IPS DF 6.9 (cell line): ENCODE measurements around the gene CTRL.

Source experiments
- DNase-seq: peaks from one replicate; pipeline ENCODE4 v3.0.0-alpha.2; 2013; ENCODE audit warnings: low read depth, low spot score
- H3K27ac ChIP-seq: one replicate; pipeline ENCODE4 v1.5.1; 2013; ENCODE audit warnings: low read length, control low read depth
- H3K27me3 ChIP-seq: 2 replicates; pipeline ENCODE4 v1.6.1; 2013; ENCODE audit warnings: mild to moderate bottlenecking, low read length; ENCODE audit not compliant: control insufficient read depth, insufficient read depth
- H3K36me3 ChIP-seq: 2 replicates; pipeline ENCODE4 v1.6.1; 2013; ENCODE audit warnings: low read length; ENCODE audit not compliant: control insufficient read depth, insufficient read depth
- H3K4me1 ChIP-seq: 2 replicates; pipeline ENCODE4 v1.6.1; 2013; ENCODE audit warnings: low read length; ENCODE audit not compliant: control insufficient read depth, insufficient read depth
- H3K4me3 ChIP-seq: 2 replicates; pipeline ENCODE4 v1.5.1; 2013; ENCODE audit warnings: mild to moderate bottlenecking, low read length
- H3K9me3 ChIP-seq: 2 replicates; pipeline ENCODE4 v1.6.1; 2013; ENCODE audit warnings: low read length, inconsistent platforms; ENCODE audit not compliant: control insufficient read depth, insufficient read depth
- WGBS: extraction: QIAGEN DNeasy Blood & Tissue Kit; methylation state at CpG from one replicate; pipeline ENCODE4 v1.1.7; 2013; ENCODE audit warnings: mixed read lengths, missing lambda C conversion rate; ENCODE audit not compliant: insufficient read length, insufficient coverage; 5-methylcytosine and 5-hydroxymethylcytosine counted together

CTRL gene

DNA sequence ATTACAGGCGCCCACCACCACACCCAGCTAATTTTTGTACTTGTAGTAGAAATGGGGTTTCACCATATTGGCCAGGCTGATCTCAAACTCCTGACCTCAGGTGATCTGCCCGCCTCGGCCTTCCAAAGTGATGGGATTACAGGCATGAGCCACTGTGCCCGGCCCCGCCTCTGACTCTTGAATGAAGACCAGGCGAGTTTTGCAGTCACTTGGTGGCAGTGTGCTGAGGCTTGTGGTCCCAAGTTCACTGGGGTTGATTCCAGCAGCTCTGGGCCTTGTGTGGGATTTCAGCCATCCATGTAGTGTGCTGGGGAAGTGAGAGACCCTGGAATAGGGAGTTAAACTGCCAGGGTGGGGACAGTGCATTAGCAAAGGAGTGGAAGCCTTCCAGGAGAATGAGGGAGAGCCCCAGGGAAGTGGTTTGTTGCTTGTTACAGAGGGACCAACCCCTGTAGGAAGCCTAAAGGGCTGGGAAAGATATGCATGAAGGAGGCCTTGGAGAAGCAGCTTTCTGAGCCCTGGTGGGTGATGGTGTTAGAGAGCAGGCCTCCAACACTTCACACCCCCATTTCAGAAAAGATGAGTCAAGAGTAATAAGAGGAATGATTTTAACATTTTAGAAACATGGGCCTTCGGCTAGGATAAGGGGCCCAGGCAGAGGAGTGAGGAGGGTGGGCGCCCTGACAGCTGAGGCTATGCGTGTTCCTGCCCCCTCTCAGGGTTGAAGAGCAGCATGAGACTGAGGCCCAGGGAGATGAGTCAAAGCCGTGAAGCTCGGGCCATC, 24.1 kb downstream of the CTRL start:
- 0 out of 2 replicates have a peak, but pooled peaks cover 4% of the 10 kb centered on the region for H3K36me3 ChIP-seq
- H3K4me1 ChIP-seq: no peaks in the 10 kb centered on the region
- WGBS: no CpG with 5 or more reads among the region's 11 CpGs
- H3K27ac ChIP-seq: no peak overlapping the region
- H3K27me3 ChIP-seq: no peaks in the 10 kb centered on the region
- no peak overlapping the region for H3K4me3 ChIP-seq
- DNase-seq: no peak
- no peaks in the 10 kb centered on the region for H3K9me3 ChIP-seq

DNA sequence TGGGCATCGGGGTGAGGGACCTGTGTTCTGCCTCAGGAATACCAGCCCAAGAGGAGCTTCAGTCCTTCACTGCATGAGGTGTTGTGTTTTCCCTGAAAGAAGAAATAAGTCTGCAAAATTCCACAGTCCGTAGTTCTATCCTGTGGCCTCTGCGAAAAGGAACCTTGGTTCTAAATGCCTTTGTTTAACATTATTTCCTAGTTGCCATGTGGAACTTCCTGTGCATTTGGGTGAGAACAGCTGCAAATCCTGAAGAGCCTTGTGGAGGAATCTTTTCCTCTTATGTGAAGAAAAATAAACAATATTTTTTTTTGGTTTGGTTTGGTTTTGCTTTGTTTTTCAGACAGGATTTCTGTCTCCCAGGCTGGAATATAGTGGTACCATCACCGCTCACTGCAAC, 28.8 kb downstream of the CTRL start:
- no peaks in the 10 kb centered on the region for H3K36me3 ChIP-seq
- H3K27ac ChIP-seq: no peak overlapping the region
- no peaks in the 10 kb centered on the region for H3K4me1 ChIP-seq
- no peaks in the 10 kb centered on the region for H3K9me3 ChIP-seq
- no peak overlapping the region for H3K4me3 ChIP-seq
- DNase-seq: no peak
- H3K27me3 ChIP-seq: no peaks in the 10 kb centered on the region
- no CpG with 5 or more reads among the region's 4 CpGs for WGBS

DNA sequence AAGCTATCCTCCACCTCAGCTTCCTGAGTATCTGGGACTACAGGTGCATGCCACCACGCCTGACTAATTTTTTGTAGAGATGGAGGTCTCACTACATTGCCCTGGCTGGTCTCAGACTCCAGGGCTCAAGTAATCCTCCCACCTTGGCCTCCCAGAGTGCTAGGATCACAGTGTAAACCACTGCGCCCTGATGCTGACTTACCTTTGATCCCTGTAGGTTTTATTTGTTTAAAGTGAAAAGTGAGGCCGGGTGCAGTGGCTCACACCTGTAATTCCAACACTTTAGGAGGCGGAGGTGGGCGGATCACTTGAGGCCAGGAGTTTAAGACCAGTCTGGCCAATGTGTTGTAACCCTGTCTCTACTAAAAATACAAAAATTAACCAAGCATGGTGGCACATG, 29.9 kb downstream of the CTRL start:
- no CpG with 5 or more reads among the region's 5 CpGs for WGBS
- no peaks in the 10 kb centered on the region for H3K36me3 ChIP-seq
- no peaks in the 10 kb centered on the region for H3K4me1 ChIP-seq
- H3K27ac ChIP-seq: no peak overlapping the region
- no peaks in the 10 kb centered on the region for H3K9me3 ChIP-seq
- no peaks in the 10 kb centered on the region for H3K27me3 ChIP-seq
- DNase-seq: no peak
- H3K4me3 ChIP-seq: no peak overlapping the region

DNA sequence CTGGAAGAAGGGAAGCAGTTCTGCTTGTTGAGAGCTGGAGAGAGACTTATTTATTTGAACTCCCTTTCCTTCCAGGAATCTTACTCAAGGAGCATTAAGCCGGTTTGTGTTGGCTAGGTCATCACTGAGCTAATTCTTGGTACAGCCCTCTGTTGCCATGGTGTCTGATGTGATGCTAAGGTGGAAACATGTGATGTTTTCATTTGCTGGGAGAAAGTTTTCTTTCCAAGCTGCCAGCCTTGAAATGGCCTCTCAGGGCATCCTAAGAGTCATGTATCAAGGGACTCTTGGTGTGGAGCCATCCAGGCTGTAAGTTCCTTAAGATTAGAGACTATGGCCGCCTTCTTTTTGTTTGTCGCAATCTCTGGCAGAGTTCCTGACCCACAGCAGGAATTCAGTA, 34.4 kb downstream of the CTRL start:
- WGBS: no CpG with 5 or more reads among the region's 3 CpGs
- no peak for DNase-seq
- Histone ChIP-seq H3K9me3 (no peaks in the 10 kb centered on the region), H3K4me1 (no peaks in the 10 kb centered on the region), H3K27me3 (no peaks in the 10 kb centered on the region), H3K36me3 (no peaks in the 10 kb centered on the region), H3K4me3 (no peak overlapping the region), H3K27ac (no peak overlapping the region)

DNA sequence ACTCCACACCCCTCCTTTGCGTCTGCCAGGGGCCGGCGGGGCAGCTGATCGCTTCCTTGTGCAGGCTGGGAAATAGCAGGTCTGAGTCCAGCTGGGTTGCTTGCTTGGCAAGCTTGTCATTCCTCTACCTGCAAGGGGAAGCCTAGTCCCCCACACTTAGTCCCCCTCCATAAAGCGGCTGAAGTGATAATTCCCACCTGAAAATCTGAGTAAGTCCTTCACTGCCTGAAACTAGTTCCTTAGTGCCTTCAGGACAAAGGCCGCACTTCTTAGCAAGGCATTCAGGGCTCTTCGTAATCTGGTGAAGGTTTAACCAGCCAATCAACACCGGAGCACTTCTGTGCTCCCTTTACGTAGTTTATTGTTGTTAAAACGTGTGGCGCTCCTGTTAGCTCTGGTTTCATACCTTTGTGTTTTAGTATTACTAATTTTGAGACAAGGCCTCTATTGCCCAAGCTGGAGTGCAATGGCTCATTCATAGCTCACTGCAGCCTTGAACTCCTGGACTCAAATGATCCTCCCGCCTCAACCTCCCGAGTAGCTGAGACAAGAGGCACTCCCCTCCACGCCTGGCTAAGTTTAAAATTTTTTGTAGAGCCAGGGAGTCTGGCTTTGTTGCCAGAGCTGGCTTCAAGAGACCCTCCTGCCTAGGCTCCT, 37.8 kb downstream of the CTRL start:
- no CpG with 5 or more reads among the region's 14 CpGs for WGBS
- Histone ChIP-seq H3K27ac (no peak overlapping the region), H3K27me3 (no peaks in the 10 kb centered on the region), H3K36me3 (no peaks in the 10 kb centered on the region), H3K4me3 (peak overlapping the region; percentile 94), H3K4me1 (no peaks in the 10 kb centered on the region), H3K9me3 (no peaks in the 10 kb centered on the region)
- DNase-seq: no peak

DNA sequence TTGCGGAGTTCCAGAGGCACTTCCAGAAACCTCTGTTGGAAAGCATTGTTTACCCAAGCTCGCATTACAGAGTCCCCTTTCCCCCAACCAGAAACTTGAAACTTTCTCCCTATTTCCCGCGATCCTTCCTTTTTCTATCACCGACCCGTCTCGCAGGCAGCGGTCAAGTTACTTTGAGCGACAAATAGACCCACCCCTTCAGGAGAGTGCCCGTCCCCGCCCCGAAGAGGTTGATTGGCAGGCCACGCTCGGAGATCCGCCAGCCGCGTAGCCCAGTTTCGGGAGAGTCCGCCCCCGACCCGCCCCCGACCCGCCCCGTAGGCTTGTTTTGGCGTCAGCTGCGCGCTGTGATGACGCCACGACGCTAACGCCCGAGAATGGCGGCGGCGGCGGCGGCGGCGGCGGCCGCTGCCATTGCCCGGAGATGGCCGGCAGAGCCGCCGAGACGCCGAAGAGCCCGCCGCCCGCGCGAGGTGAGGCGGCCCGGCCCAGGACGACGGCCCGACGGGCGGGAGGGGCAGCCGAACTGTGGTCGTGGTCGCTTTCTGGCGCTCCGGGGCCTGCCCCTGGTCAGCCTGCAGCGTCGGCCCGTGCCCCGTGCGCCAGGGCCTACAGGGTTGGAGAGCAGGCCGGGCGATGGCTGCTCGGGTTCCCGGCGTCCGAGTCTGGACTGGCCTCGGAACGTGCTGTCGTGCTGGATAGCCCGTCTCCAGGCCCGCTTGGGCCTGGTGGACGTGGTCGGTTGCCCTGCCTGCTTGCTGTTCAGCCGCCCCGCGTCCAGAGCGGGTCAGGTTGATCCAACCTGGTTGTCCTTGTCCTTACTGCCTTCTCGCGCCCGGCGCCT, 38.5 kb downstream of the CTRL start, which contains the start of gene PSKH1:
TSS of gene PSKH1 (plus strand) at position 356 of the 844 bp plus-strand sequence. CDS start 15,496 bp downstream, outside the sequence.
- Histone ChIP-seq H3K27me3 (no peaks in the 10 kb centered on the region), H3K4me3 (peak within 1 kb of the TSS; percentile 94), H3K36me3 (no peaks in the 10 kb centered on the region), H3K27ac (no peak within 1 kb of the TSS), H3K9me3 (no peaks in the 10 kb centered on the region), H3K4me1 (no peaks in the 10 kb centered on the region)
- DNase-seq: peak; percentile 88
- no CpG with 5 or more reads among the region's 90 CpGs for WGBS

DNA sequence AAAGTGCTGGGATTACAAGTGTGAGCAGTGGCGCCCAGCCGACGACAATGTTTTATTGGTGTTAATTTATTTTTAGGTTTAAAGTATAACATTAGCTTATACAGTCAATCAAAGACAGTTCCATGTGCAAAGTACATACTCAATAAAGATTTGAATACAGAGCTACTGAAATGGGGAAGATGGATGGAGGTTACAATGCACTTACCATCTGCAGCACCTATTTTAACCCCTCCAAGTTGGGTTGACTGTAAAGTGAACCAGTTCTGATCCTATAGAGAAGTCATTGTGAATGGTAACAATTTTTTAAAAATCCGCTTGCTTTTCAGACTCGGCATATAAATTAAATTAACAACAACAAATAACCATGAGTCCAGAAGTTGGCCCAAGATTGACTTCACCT, 39.3 kb downstream of the CTRL start:
- Histone ChIP-seq H3K36me3 (no peaks in the 10 kb centered on the region), H3K27me3 (no peaks in the 10 kb centered on the region), H3K27ac (no peak overlapping the region), H3K4me1 (no peaks in the 10 kb centered on the region), H3K9me3 (no peaks in the 10 kb centered on the region), H3K4me3 (peak overlapping the region; percentile 22; the same call in 1 of the 2 replicates)
- no peak for DNase-seq
- no CpG with 5 or more reads among the region's 5 CpGs for WGBS

DNA sequence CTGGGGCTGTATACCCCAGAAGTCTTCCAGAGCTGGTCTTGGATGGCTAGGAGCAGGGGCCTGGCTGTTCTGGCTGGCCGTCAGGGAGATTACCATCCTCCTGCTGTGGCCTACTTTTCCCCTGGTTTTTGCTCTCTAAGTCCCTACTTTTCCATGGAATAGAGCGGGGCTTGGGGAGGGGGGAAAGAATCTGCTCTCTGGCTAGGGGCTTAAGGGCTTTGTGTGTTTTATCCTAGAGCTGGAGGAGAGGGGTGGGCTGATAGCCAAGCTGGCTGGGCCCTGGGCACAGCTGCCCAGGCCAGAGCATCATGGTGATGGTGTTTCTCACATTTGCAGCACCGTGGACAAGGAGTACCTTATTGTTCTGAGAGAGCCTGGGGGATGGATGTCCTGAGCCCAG, 43.3 kb downstream of the CTRL start:
- WGBS: no CpG with 5 or more reads among the region's 3 CpGs
- peaks cover 5% of the 10 kb centered on the region for H3K4me1 ChIP-seq
- H3K27ac ChIP-seq: no peak overlapping the region
- no peaks in the 10 kb centered on the region for H3K9me3 ChIP-seq
- DNase-seq: no peak
- H3K27me3 ChIP-seq: no peaks in the 10 kb centered on the region
- no peak overlapping the region for H3K4me3 ChIP-seq
- no peaks in the 10 kb centered on the region for H3K36me3 ChIP-seq

DNA sequence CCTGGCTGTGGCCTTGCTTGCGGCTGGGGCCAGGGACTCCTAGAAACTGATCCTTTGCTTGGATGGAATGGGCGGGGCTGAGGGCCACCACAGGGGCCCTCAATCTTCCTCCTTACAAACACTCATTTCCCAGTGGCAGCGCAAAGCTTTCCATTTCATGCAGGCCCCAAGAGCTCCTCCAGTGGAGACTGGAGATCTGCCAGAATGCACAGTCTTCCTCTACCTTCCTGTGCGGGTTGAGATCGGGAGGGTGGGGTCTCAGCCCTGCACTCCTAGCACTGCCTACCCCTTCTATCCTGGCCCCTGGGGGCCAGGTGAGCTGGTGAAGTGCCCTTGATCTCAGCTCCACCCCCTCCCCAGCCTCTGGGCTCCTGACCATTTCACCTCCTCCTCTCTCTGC, 45.3 kb downstream of the CTRL start:
- H3K4me1 ChIP-seq: peaks cover 5% of the 10 kb centered on the region
- DNase-seq: no peak
- no peaks in the 10 kb centered on the region for H3K27me3 ChIP-seq
- no CpG with 5 or more reads among the region's 5 CpGs for WGBS
- no peak overlapping the region for H3K27ac ChIP-seq
- H3K9me3 ChIP-seq: no peaks in the 10 kb centered on the region
- H3K4me3 ChIP-seq: no peak overlapping the region
- peaks cover 13% of the 10 kb centered on the region for H3K36me3 ChIP-seq

DNA sequence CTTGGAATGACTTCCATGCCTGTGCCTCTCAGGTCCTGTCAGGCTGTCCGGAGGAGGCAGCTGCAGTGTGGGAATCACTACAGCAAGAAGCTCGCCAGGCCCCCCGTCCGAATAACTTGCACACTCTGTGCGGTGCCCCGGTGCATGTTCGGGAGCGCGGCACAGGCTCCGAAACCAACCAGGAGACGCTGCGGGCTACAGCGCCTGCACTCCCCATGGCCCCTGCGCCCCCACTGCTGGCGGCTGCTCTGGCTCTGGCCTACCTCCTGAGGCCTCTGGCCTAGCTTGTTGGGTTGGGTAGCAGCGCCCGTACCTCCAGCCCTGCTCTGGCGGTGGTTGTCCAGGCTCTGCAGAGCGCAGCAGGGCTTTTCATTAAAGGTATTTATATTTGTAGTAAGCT, 45.7 kb downstream of the CTRL start:
- no CpG with 5 or more reads among the region's 19 CpGs for WGBS
- peaks cover 17% of the 10 kb centered on the region for H3K36me3 ChIP-seq

More for the DNA sequence above, 45.7 kb downstream of the CTRL start:
- H3K4me1 ChIP-seq: peaks cover 5% of the 10 kb centered on the region
- no peak for DNase-seq
- H3K27ac ChIP-seq: no peak overlapping the region
- no peaks in the 10 kb centered on the region for H3K9me3 ChIP-seq
- no peaks in the 10 kb centered on the region for H3K27me3 ChIP-seq
- H3K4me3 ChIP-seq: no peak overlapping the region
